GM19438 (cell line): ENCODE measurements around the gene ZNHIT3.

ENCODE experiments used
- ATAC-seq: cut with Tn5 transposase; IDR thresholded peaks from one replicate; pipeline ENCODE4 v1.9.1; 2021; ENCODE audit warnings: low read depth; ENCODE audit not compliant: unreplicated experiment

ZNHIT3 gene

DNA sequence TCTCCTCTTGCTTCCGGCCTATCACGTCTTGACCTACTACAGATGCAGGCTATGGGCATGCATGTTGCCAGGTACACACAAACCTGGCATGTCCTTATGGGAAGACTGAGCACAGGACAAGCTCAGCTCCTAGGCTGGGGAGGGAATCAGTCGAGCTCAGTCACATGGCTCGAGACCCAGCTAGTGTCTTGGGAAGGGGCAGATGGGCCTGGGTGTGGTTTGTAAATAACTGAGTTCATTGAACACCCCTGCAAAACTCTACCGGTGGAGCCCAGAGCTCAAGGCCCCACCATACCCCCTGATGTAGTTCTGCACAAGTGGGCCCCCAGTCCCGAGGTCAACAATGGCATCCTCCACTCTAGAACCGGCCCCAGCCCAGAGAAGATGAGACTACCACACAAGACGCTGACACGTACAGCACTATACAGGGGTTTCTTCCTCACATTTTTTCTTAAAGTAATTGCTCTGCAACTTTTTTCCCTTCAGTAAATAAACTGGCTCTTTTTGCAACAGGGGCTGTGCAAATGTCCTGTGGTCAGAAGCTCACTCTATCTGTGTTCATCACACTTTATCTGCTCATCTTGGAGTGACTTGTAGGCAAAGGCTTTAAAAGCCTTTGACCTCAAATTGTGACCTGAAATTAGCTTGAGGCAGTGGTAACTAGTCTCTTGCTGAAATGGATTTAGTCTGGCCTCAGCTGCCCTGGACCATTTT is 22.9 kb downstream of the ZNHIT3 start:
- no peak for ATAC-seq

DNA sequence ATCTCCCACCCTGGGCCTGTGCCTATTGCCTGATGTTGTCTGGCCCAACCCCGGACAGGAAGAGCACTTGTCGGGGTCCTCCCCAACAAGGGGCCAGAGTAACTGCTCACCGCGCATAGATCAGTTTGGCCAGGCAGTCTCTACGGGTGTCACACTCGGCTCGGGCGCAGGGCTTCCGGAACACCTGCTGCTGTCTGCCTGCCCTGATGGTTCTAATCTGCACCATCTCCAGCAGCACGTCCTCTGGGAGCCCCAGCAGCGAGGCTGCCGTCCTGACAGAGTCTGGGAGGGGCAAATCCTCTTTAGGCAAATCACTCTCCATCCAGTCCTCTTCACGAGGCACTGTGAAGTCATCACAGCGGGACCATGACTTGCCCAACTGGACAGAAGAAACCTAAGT is 24.2 kb downstream of the ZNHIT3 start:
- ATAC-seq, result no peak

DNA sequence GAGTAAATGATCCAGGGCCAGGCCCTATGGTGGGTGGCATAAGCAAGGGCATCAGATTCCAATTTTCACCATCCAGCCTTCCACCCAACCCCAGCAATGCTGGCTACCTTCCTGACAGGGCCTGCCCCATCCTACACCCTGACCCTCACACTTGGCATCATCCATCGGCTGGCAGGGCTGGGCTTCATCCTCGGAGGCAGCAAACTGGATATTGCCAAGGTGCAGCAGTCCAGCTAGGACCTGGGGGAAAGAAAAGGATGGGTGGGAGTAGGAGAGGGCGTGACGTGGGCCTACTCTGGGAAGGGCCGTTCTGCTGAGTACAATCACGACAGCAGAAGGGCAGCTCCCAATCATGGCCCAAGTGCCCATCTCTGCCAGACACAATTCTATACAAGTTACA is 24.7 kb downstream of the ZNHIT3 start:
- ATAC-seq, result no peak

DNA sequence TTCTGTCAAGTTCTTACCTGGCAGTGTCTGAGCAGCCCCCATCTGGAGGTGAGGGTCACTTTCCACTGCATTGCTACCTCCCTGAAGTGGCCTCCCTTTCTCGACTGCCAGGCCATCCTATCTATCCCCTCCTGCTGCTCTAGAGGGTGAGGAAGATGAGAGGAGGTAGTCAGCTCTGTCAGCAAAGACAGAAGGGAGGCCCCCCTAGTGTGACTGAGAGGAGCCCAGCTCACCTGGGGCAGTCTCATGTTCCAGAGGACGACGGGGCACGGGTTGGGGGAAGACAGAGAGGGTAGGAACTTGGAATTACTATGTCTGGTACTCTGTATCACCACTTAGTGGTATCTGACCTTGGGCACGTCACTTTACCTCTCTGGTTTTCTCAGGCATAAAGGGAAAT is 26.2 kb downstream of the ZNHIT3 start:
- ATAC-seq, result no peak

DNA sequence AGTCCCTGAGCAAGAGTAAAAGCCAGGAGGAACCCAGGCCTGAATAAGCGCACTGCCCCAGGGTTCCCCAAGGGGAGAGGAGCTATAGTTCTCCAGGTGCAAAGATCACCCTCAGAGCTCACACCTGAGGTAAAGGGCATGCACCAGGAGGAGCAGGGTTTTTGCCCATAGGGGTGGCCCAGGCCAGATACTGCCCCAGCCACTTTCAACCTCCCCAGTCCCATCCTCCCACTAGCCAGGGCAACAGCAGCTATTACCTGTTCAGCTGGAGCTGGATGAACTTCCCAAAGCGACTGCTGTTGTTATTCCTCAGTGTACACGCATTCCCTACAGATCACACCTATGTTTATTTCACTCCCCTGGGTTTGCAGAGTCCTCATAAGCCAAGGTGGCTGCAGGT is 28.4 kb downstream of the ZNHIT3 start:
- ATAC-seq, result no peak

DNA sequence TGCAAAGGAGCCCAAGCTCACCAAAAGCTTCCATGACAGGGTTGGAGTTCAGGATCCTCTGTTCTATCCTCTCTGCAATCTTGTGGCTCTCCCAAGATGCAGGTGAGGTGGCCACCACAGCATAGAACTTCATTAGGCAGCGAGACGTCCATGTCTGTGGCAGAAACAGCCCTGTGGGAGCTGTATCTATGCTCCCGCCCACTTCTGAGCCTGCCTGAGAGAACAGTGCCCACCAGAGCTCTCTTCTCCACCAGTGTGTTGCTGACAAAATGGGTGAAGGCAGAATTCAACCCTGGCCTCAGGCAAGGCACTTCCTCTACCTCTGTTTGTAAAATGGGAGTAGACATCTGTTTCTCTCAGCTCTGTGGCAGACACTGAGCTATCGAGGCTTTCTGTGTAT is 29.4 kb downstream of the ZNHIT3 start:
- no peak for ATAC-seq

DNA sequence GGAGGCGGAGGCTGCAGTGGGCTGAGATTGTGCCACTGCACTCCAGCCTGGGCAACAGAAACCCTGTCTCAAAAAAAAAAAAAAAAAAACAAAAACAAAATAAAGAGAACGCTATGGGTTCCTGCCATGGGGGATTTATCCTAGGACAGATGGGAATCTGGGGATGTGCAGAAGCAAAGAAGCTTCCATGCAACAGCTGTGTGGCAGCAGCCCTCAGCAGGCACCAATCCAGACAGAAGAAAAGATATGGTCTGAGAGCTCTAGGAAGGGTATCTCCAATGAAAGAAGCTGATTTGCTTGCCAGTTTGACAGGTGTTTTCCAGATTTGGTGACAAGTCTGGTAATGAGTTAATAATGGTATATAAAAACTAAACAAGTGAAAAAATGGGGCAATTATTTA is 36.6 kb downstream of the ZNHIT3 start:
- no peak for ATAC-seq

DNA sequence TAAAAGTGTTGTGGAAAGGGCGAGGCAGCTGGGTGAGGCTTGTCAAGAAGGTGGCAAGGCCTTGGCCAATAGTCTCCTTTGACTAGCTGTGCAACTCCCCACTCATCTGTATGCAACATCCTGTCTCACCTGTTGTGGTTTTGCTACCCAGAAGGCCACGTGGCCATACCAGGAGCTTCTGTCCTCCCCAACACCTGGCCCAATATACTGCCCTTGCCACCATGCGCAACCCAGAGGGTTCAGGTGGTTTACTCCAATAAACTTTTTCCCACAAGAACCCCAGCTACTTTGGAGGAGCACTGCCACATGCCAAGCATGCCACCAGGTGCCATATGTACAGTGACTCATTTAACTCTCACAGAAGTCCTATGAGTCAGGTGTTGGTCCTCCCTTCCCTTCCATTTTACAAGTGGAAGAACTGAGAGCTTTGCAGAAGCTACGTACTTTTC is 38.0 kb downstream of the ZNHIT3 start:
- ATAC-seq, result no peak

DNA sequence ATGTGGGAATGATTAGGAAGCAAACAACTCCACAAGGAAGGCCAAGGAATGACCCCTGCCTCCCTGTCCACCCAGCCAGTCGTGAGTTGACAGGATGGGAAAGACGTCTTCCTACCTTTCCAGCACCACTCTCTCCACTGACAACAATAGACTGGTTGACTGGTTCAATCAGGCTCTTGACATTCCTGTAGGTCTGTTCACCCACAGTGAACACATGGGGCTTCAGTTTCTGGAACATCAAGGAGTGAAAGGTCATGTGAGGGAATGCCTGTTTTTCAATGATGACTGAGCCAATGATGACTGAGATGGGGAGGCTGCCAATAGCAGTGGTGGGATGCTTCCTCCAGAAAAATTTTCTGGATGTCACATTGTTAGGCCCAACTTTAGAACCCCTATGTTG is 38.6 kb downstream of the ZNHIT3 start:
- no peak for ATAC-seq

DNA sequence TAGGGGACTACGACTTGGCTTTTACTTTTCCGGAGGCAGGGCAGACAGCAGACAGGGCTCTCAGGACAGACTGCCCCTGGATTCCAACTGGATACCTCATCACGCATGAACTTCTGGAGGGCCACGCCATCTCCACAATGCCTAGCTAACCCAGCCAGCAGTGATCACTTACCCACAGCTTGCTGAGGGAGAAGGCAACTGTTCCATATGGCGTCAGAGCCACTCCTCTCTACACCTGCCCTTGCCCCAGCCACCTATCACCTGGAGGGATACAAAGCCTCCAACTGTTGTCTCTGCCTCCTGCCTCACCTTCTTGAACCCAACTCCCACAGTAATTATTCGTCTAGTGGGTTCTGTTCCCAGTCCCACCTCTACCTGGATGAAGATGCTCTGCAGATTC is 39.4 kb downstream of the ZNHIT3 start:
- ATAC-seq, result no peak

DNA sequence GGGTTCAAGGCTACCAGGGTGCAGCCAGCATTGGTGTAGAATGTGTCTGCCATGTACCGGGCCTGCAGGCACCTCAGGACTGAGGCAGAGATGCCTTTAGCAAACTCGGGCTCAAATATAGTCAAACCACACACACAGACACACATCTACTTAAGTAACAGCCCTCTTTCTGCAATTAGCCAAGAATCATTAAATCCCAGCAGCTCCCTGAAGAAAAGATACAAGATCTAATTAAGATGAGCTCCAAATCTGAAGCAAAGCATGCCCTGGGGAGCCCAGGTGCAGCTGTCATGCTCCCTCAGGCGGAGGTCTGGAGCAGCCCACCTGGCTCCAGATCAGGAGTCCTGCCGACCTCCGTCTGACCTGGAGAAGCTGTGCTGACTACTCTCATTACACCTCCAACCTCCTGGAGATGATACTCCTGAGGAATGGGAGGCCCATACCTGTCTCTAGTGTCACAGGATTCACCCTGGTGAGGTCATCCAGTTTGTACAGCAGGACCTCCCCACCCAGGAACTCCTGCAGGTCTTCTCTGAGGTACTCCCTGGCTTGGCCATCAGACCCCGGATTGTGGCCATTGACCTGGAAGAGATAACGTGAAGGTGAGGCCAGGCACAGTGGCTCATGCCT is 41.3 kb downstream of the ZNHIT3 start:
- no peak for ATAC-seq

DNA sequence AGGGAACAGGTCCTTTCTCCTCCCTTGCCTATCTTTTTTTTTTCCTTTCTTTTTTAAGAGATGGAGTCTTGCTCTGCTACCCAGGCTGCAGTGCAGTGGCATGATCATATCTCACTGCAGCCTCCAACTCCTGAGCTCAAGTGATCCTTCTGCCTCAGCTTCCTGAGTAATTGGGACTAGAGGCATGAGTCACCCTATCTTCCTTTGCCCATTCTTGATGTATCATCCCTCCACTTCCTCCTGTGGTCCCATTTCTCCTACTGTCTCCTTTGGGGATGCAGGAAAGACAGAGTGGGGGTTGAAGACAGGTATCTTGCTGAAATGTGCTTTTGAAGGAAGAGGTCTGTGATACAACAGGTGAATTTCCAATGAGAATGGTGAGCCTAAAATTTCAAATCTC is 42.6 kb downstream of the ZNHIT3 start:
- no peak for ATAC-seq

DNA sequence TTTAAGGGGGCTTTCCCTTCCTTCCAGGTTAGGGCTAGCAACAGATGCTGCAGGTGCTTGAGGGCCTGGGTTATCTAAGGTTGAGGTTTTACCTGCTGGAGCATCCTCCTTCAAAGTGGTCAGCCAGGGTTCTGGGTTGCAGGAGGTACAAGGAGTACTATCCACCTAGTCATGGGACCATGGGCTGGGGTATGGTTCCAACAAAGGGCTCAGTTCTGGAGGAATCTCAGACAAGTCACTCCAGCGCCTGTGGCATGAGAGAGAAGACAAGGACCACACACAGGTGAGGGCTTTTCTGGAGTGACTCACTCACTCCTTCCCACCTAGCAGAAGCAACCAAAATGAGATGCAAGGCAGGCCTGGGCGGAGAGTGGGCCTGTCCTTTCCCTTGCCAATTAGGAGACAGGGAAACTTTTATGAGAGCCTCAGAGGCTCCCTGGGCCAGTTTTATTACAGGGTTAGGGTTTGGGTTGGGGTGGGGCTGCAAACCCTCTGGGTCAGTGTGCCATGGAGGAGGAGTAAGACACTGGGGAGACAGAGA is 46.0 kb downstream of the ZNHIT3 start:
- no peak for ATAC-seq

DNA sequence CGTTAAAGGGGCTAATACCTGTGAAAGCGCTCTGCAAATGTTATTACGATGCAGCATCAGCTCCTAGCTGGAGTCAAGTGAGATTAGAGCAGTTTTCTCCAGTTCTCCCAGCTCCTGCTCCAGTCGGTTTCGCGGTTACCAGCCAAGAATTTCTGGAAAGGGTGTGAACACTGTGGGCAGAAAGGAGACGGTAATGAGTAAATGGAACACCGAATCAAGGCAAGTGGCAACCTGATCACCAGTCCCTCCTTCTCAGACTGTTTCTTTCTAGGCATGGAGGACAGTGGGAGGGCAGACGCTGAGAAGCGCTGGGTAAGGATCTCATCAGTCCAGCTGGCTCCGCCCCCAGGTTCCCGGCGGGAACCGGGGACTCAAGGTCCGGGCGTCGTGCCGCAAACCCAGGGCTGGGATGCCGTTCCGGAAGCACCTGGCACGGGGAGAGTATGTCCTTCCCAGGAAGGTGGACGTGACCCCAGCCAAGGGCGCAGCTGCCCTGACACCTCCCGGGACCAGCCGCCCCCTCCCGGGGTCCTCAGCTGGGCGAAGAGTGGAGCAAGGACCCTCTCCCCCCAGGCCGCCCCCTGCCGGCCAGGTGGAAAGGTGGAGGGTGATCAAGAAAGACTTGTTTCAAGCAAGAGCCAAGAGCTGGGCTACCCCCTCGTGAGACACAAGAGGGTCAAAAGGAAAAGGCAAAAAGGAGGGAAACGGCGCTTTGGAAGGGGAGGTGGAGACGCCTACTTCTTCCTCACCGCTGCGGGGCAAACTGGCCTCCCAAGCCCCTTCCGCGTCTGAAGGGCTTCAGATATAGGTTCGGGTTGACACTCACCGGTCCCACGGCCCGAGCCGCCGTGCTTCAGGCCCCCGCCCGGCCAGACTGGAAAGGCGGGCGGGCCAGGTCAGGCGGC is 47.7 kb downstream of the ZNHIT3 start:
- ATAC-seq, result peak; percentile 30

DNA sequence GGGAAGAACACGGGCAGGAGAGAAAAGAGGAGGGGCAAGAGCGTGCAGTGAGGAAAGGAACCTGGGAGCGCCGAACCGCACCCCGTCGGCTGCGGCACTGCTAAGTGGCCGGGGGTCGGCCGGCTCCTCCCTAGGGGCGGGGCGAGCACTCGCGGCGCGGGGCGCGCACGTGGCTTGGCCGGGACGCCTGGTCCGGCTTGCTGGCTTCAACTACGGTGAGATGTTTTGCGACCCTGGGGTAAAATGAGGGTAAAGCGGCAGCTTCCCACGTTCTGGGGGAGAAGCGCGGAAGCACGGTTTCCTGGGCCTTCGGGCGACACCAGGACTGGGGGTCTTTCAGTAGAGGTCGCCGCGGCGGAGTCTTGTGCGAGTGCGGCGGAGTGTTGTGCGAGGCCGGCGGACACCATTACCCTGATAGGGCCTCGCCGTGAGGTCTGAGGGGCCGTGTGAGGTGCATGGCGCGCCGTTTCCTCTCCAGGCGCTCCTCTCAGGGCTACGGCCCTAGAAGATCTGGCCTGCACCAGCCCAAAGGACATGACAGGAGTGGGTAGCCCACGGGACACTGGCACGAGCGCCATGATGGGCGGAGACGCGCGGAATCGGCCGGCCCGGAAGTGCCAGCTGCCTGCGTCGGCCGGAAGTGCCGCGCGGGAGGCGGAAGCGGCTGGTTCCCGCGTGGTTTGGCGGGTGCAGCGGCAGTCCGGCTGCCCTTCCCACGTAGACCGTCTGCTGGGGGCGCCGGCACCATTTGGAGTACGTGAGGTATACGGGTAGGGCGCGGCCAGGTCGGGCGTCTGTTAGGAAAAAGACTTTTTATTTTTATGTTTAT is 48.6 kb downstream of the ZNHIT3 start, which contains the start of the genes MYO19 and PIGW:
MYO19 (minus strand) TSS at position 29 of the 829 bp plus-strand sequence. CDS start 2,330 bp downstream, outside the sequence.
PIGW (plus strand) TSS at position 148 of the 829 bp plus-strand sequence. CDS start 2,115 bp downstream, outside the sequence.
- ATAC-seq, result peak; percentile 67

DNA sequence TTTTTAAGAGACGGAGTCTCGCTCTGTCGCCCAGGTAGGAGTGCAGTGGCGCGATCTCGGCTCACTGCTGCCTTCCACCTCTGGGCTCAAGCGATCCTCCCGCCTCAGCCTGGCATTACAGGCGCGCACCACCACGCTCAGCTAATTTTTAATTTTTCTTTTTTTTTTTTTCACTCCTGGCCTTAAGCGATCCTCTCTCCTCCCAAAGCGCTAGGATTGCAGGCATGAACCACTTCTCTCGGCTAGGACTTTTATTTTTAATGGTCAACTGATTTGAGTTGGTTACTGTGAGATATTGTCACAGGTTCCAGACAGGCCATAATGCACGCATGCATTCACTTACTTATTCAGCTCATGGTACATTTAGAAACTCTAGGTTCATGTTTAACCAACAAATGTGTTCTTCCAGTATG is 49.2 kb downstream of the ZNHIT3 start:
- peak; percentile 2 for ATAC-seq

DNA sequence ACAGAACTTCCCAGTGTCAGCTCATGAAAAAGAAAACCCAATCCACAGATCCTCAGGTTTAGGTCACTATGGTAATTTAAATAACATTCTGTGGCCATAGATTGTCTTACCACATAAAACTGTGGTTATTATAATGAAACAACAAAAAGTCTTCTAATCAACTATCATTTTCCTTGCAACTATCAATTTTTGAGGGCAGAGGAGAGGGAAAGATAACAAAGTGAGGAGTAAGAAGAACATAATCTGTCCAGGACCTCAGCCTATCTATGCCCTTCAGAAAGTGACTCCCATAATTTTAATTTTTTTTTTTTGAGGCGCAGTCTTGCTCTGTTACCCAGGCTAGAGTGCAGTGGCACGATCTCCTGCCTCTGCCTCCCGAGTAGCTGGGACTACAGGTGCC is 54.2 kb downstream of the ZNHIT3 start:
- ATAC-seq, result no peak

DNA sequence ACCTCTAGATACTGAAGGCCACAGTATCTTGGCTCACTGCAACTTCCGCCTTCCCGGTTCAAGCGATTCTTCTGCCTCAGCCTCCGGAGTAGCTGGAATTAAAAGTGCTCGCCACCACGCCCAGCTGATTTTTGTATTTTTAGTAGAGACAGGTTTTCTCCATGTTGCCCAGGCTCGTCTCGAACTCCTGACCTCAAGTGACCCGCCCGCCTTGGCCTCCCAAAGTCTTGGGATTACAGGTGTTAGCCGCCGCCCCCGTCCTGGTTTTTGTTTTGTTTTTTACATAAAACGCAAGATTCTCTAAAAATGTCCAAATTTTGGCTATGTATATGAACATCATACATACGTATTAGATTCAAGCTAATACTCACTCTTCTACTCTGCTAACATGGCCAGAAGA is 56.3 kb downstream of the ZNHIT3 start:
- ATAC-seq, result no peak

DNA sequence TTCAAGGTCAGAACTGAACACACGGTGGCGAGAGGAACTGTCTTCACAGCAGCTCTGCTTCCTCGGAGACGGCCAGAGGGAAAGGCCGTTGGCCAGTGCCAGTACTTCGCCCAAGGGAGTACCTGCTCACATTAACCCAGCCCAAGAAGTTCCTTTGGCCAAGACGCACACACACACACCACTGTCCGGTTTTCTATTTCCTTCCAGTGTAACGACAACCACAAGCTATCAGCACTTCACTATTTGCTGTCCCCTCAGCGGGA is 57.5 kb downstream of the ZNHIT3 start:
- ATAC-seq, result no peak
